SK-N-SH (cell line): ENCODE measurements around the gene PPM1K. TPM values are rescaled to one million over a fixed set of nuclear protein-coding genes. Genes with fewer than 3 reads are reported as not detected.

Experiments used
- CTCF ChIA-PET: fragments of 300-600, 350-600 bp; formaldehyde crosslinking; extraction: SDS; loops from one replicate; lab custom pipeline; 2021; lab: Yijun Ruan, JAX
- POLR2A ChIA-PET: fragments of 350-600 bp; sonication (Branson Sonifier 250); formaldehyde crosslinking; extraction: SDS; loops from one replicate; lab custom pipeline; 2020; ENCODE audit warnings: antibody characterized with exemption, inconsistent platforms; lab: Yijun Ruan, JAX
- DNase-seq: peaks from one replicate; pipeline ENCODE4 v3.0.0; 2012
- H2AFZ ChIP-seq: fragments of 200-600 bp; sonication (generic); 2 replicates; pipeline ENCODE4 v1.8.1; 2016; ENCODE audit warnings: antibody characterized with exemption, mild to moderate bottlenecking, low read depth
- H3F3A ChIP-seq: fragments of 200-600 bp; sonication (generic); replicated peaks from 2 replicates; pipeline ENCODE3; 2016; ENCODE audit warnings: antibody characterized with exemption, mild to moderate bottlenecking; ENCODE audit not compliant: insufficient read depth
- H3K27ac ChIP-seq, 2 experiments: fragments of 200-500 bp in 1 of 2; fragments of 200-600 bp in 1 of 2; sonication (Bioruptor generic) in 1 of 2; sonication (generic), shearing (Covaris generic) in 1 of 2; 2 replicates each; pipeline versions ENCODE4 v1.5.1 to v1.6.1; 2014 to 2016; ENCODE audit warnings: low read depth in 2 of 2, inconsistent platforms in 1 of 2, low read length in 1 of 2, mild to moderate bottlenecking in 1 of 2, mixed read lengths in 1 of 2
- H3K27me3 ChIP-seq: fragments of 200-600 bp; sonication (generic), shearing (Covaris generic); 2 replicates; pipeline ENCODE4 v1.6.1; 2016; ENCODE audit warnings: mixed run types; ENCODE audit not compliant: insufficient read depth
- H3K36me3 ChIP-seq, 2 experiments: fragments of 200-500 bp in 1 of 2; fragments of 200-600 bp in 1 of 2; sonication (Bioruptor generic) in 1 of 2; sonication (generic) in 1 of 2; replicated peaks in 1 of 2; 2 replicates each; pipeline versions ENCODE3 to v1.5.1; 2014 to 2016; ENCODE audit warnings: low read length in 1 of 2, mild to moderate bottlenecking in 1 of 2; ENCODE audit not compliant: insufficient read depth in 2 of 2, control insufficient read depth in 1 of 2
- H3K4me1 ChIP-seq, 2 experiments: fragments of 200-500 bp in 1 of 2; fragments of 200-600 bp in 1 of 2; sonication (Bioruptor generic) in 1 of 2; sonication (generic), shearing (Covaris generic) in 1 of 2; 2 replicates each; pipeline versions ENCODE4 v1.5.1 to v1.6.1; 2014 to 2016; ENCODE audit warnings: low read depth in 1 of 2, low read length in 1 of 2, mixed run types in 1 of 2; ENCODE audit not compliant: insufficient read depth in 2 of 2, control insufficient read depth in 1 of 2
- H3K4me2 ChIP-seq: fragments of 200-600 bp; sonication (generic), shearing (Covaris generic); 2 replicates; pipeline ENCODE4 v1.6.1; 2017; ENCODE audit warnings: mixed run types
- H3K4me3 ChIP-seq, 2 experiments: fragments of 200-500 bp in 1 of 2; fragments of 200-600 bp in 1 of 2; sonication (Bioruptor generic) in 1 of 2; sonication (generic), shearing (Covaris generic) in 1 of 2; 2 replicates each; pipeline versions ENCODE4 v1.5.1 to v1.8.1; 2014 to 2016; ENCODE audit warnings: low read depth in 2 of 2, inconsistent platforms in 1 of 2, low read length in 1 of 2, mild to moderate bottlenecking in 1 of 2, mixed read lengths in 1 of 2, moderate library complexity in 1 of 2
- H3K79me2 ChIP-seq: fragments of 200-600 bp; sonication (generic); 2 replicates; pipeline ENCODE4 v1.8.1; 2017; ENCODE audit warnings: mild to moderate bottlenecking; ENCODE audit not compliant: insufficient read depth
- H3K9ac ChIP-seq: fragments of 200-600 bp; sonication (generic); 2 replicates; pipeline ENCODE4 v1.6.1; 2017; ENCODE audit warnings: mixed run types
- H3K9me2 ChIP-seq: fragments of 200-600 bp; sonication (generic); 2 replicates; pipeline ENCODE4 v1.6.1; 2017; ENCODE audit warnings: mixed run types
- H3K9me3 ChIP-seq: fragments of 200-600 bp; sonication (generic); 2 replicates; pipeline ENCODE4 v1.6.1; 2017; ENCODE audit warnings: mixed run types, mild to moderate bottlenecking, moderate library complexity
- H4K20me1 ChIP-seq: fragments of 200-600 bp; sonication (generic); 2 replicates; pipeline ENCODE4 v1.6.1; 2017; ENCODE audit warnings: mild to moderate bottlenecking, mixed run types; ENCODE audit not compliant: insufficient read depth
- CHD2 ChIP-seq: fragments of 150-350 bp; IDR thresholded peaks from 2 replicates; pipeline ENCODE4 v1.6.1; 2018; ENCODE audit warnings: low read length; ENCODE audit not compliant: partially characterized antibody
- ELF1 ChIP-seq: IDR thresholded peaks from 2 replicates; pipeline ENCODE4 v1.4.0; 2012
- EP300 ChIP-seq, 2 experiments: IDR thresholded peaks; 2 replicates each; pipeline versions ENCODE4 v1.4.0 to v1.6.1; 2012; ENCODE audit warnings: borderline replicate concordance in 1 of 2, low read depth in 1 of 2, low read length in 1 of 2
- FOXJ3 ChIP-seq: sonication (generic); formaldehyde crosslinking; IDR thresholded peaks from 2 replicates; pipeline ENCODE4 v1.5.1; 2020; ENCODE audit warnings: mild to moderate bottlenecking, missing genetic modification reagents
- GABPA ChIP-seq: IDR thresholded peaks from 2 replicates; pipeline ENCODE4 v1.4.0; 2012; ENCODE audit warnings: low read depth, mild to moderate bottlenecking
- JUND ChIP-seq: IDR thresholded peaks from 2 replicates; pipeline ENCODE4 v1.4.0; 2012
- MEF2A ChIP-seq: IDR thresholded peaks from 2 replicates; pipeline ENCODE4 v1.4.0; 2012; ENCODE audit warnings: low read depth, borderline replicate concordance
- MXI1 ChIP-seq: IDR thresholded peaks from 2 replicates; pipeline ENCODE4 v1.6.1; 2012; ENCODE audit warnings: mild to moderate bottlenecking, low read depth, low read length, improper control_type of control experiment
- PBX3 ChIP-seq: IDR thresholded peaks from 2 replicates; pipeline ENCODE4; 2012
- RAD21 ChIP-seq: IDR thresholded peaks from 2 replicates; pipeline ENCODE4 v1.6.1; 2012; ENCODE audit warnings: mild to moderate bottlenecking, low read length
- RFX5 ChIP-seq: IDR thresholded peaks from 2 replicates; pipeline ENCODE4 v1.6.1; 2012; ENCODE audit warnings: mild to moderate bottlenecking, improper control_type of control experiment, low read length
- RXRA ChIP-seq: IDR thresholded peaks from 2 replicates; pipeline ENCODE4 v1.4.0; 2012; ENCODE audit warnings: low read depth, mild to moderate bottlenecking, borderline replicate concordance
- TAF1 ChIP-seq: IDR thresholded peaks from 2 replicates; pipeline ENCODE4 v1.6.1; 2012; ENCODE audit warnings: low read depth, mild to moderate bottlenecking, low read length, moderate library complexity, borderline replicate concordance
- TEAD4 ChIP-seq: IDR thresholded peaks from 2 replicates; pipeline ENCODE4 v1.4.0; 2012; ENCODE audit warnings: mild to moderate bottlenecking, borderline replicate concordance; ENCODE audit not compliant: insufficient read depth
- YY1 ChIP-seq: IDR thresholded peaks from 2 replicates; pipeline ENCODE4 v1.4.0; 2012; ENCODE audit warnings: low read depth, mild to moderate bottlenecking
- WGBS: methylation state at CpG from one replicate; pipeline ENCODE4 v1.1.6; 2017; ENCODE audit warnings: low lambda C conversion rate; 5-methylcytosine and 5-hydroxymethylcytosine counted together
- polyA plus RNA-seq, 3 experiments: library from polyadenylated mRNA; depleted of rRNA; stranded (reverse); fragments of >200 nt; gene quantifications; 2 replicates each; pipeline ENCODE4 v1.2.3, GENCODE V29; 2012
- TF ChIP-seq, protein P1 (sequence below): fragments of 150-350 bp; IDR thresholded peaks from 2 replicates; pipeline ENCODE4 v1.6.1; 2017; ENCODE audit warnings: antibody characterized with exemption, low read length, low read depth, borderline replicate concordance
- TF ChIP-seq, protein P2 (sequence below): IDR thresholded peaks from 2 replicates; pipeline ENCODE4 v1.4.0; 2012; ENCODE audit warnings: low read depth
- TF ChIP-seq, protein P3 (sequence below): fragments of 150-350 bp; IDR thresholded peaks from 2 replicates; pipeline ENCODE4 v1.6.1; 2016; ENCODE audit warnings: mild to moderate bottlenecking, low read depth, low read length

Gene PPM1K
- polyA plus RNA-seq, 1 of the 3 experiments (the other 2 are of a cell fraction), result 2.5 TPM

- Histone ChIP-seq H2AFZ (no peak overlapping the region), H3K36me3 (no peaks in the 10 kb centered on the region), H3K4me1 (no peaks in the 10 kb centered on the region), H3K27me3 (no peaks in the 10 kb centered on the region), H3F3A (no peaks in the 10 kb centered on the region), H3K9me2 (no peaks in the 10 kb centered on the region), H3K9ac (no peak overlapping the region), H3K79me2 (no peaks in the 10 kb centered on the region), H4K20me1 (no peaks in the 10 kb centered on the region), H3K4me3 (no peak overlapping the region), H3K9me3 (no peaks in the 10 kb centered on the region), H3K27ac (no peak overlapping the region), H3K4me2 (no peak overlapping the region)
- no peak for TF ChIP-seq PBX3
- no peak for TF ChIP-seq EP300 (IDR thresholded peaks at IDR 0.05; ENCODE audit: borderline replicate concordance in 1 of 2, low read depth in 1 of 2, low read length in 1 of 2)
- WGBS, result 3% methylated on average over 1 of the region's 1 CpG
- no peak for DNase-seq
- ChIA-PET CTCF (no interaction called here), POLR2A (no interaction called here)
Observed at GRCh38 chr4:88308587-88308986, 24.2 kb upstream of the PPM1K start.

- WGBS, result 81% methylated on average over 6 of the region's 6 CpGs
- no peaks in the 10 kb centered on the region for H3K4me1 ChIP-seq
- no peak overlapping the region for H3K4me3 ChIP-seq
- no peak overlapping the region for H3K27ac ChIP-seq
- no peaks in the 10 kb centered on the region for H3K79me2 ChIP-seq
- no peaks in the 10 kb centered on the region for H3K27me3 ChIP-seq
- H4K20me1 ChIP-seq, result no peaks in the 10 kb centered on the region
- ChIA-PET POLR2A (no interaction called here), CTCF (interaction anchor here (0.8 to 1.3 kb wide), 3 partner anchors 20 to 86 kb away, joined by 3 to 4 read pairs (median 3); no protein-coding TSS in a partner anchor)
- no peaks in the 10 kb centered on the region for H3K9me2 ChIP-seq
- H3K9ac ChIP-seq, result no peak overlapping the region
- TF ChIP-seq MXI1, result no peak
- no peak for TF ChIP-seq MEF2A
- TF ChIP-seq CHD2, result no peak
- TF ChIP-seq, protein P1, sequence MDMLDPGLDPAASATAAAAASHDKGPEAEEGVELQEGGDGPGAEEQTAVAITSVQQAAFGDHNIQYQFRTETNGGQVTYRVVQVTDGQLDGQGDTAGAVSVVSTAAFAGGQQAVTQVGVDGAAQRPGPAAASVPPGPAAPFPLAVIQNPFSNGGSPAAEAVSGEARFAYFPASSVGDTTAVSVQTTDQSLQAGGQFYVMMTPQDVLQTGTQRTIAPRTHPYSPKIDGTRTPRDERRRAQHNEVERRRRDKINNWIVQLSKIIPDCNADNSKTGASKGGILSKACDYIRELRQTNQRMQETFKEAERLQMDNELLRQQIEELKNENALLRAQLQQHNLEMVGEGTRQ, result no peak
- TF ChIP-seq GABPA, result no peak
- TF ChIP-seq FOXJ3 (CRISPR knock-in tag), result no peak
- no peak for DNase-seq
- no peaks in the 10 kb centered on the region for H3K36me3 ChIP-seq
- H3F3A ChIP-seq, result no peaks in the 10 kb centered on the region
- H2AFZ ChIP-seq, result no peak overlapping the region
- no peak overlapping the region for H3K4me2 ChIP-seq
- H3K9me3 ChIP-seq, result no peaks in the 10 kb centered on the region
Observed at GRCh38 chr4:88297725-88298454, 13.5 kb upstream of the PPM1K start.

DNA sequence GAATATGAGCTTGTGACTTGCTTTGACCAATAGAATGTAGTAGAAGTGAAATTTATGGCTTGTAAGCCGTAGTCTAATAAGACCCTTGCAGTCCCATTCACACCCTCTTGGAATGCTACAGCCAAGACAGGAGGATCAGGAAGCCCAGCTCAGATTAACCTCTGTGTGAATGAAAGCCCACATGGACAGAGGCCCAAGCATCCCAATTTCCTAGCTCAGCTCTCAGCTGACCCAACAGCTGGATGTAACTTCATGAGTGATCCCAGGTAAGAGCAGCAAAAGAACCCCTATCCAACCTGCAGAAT lies 12.8 kb upstream of the PPM1K start:
- ChIA-PET POLR2A (no interaction called here), CTCF (interaction anchor here (1.0 kb wide), 1 partner anchor 85 kb away, joined by 3 read pairs; no protein-coding TSS in a partner anchor)
- Histone ChIP-seq H3K27ac (no peak overlapping the region), H3F3A (no peaks in the 10 kb centered on the region), H3K4me3 (no peak overlapping the region), H3K79me2 (no peaks in the 10 kb centered on the region), H3K4me2 (no peak overlapping the region), H3K9ac (no peak overlapping the region), H3K4me1 (no peaks in the 10 kb centered on the region), H3K36me3 (no peaks in the 10 kb centered on the region), H4K20me1 (no peaks in the 10 kb centered on the region), H3K9me3 (no peaks in the 10 kb centered on the region), H2AFZ (no peak overlapping the region), H3K27me3 (no peaks in the 10 kb centered on the region), H3K9me2 (no peaks in the 10 kb centered on the region)
- no peak for DNase-seq
- WGBS, result 58% methylated on average over 1 of the region's 1 CpG
- TF ChIP-seq JUND (no peak), TAF1 (no peak), TEAD4 (no peak), ELF1 (no peak), RAD21 (no peak), PBX3 (no peak), MXI1 (no peak), YY1 (no peak), RXRA (no peak), RFX5 (no peak)
- TF ChIP-seq, protein P2, sequence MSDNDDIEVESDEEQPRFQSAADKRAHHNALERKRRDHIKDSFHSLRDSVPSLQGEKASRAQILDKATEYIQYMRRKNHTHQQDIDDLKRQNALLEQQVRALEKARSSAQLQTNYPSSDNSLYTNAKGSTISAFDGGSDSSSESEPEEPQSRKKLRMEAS, result no peak
- TF ChIP-seq, protein P3, sequence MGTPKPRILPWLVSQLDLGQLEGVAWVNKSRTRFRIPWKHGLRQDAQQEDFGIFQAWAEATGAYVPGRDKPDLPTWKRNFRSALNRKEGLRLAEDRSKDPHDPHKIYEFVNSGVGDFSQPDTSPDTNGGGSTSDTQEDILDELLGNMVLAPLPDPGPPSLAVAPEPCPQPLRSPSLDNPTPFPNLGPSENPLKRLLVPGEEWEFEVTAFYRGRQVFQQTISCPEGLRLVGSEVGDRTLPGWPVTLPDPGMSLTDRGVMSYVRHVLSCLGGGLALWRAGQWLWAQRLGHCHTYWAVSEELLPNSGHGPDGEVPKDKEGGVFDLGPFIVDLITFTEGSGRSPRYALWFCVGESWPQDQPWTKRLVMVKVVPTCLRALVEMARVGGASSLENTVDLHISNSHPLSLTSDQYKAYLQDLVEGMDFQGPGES, result no peak
